ENCODE measurements around the gene PLAAT1.

Gene PLAAT1

GRCh38 chr3:193240850-193241706 lies at the start of gene PLAAT1:
PLAAT1 (plus strand) TSS chr3:193241222; CDS start chr3:193255651, 14,429 bp downstream.
- H3K4me3 ChIP-seq (ENCODE audit: low read depth, low read length) = peak within 1 kb of the TSS; percentile 52
- peak; percentile 7 for DNase-seq (ENCODE audit: low read depth)

GRCh38 chr3:193194371-193194770 lies 46.7 kb upstream of the PLAAT1 start:
- DNase-seq (ENCODE audit: low read depth) = no peak
- no peak overlapping the region for H3K4me3 ChIP-seq (ENCODE audit: low read depth, low read length)

GRCh38 chr3:193196746-193197145 lies 44.3 kb upstream of the PLAAT1 start:
- no peak for DNase-seq (ENCODE audit: low read depth)
- H3K4me3 ChIP-seq (ENCODE audit: low read depth, low read length) = no peak overlapping the region

- no peak for DNase-seq (ENCODE audit: low read depth)
- H3K4me3 ChIP-seq (ENCODE audit: low read depth, low read length) = no peak overlapping the region
These were observed 33.4 kb upstream of the PLAAT1 start for GRCh38 chr3:193207290-193208273.

- no peak overlapping the region for H3K4me3 ChIP-seq (ENCODE audit: low read depth, low read length)
- no peak for DNase-seq (ENCODE audit: low read depth)
These were observed 30.4 kb upstream of the PLAAT1 start for GRCh38 chr3:193210618-193211017.

GRCh38 chr3:193211173-193211572 lies 29.8 kb upstream of the PLAAT1 start:
- DNase-seq (ENCODE audit: low read depth) = no peak

GRCh38 chr3:193211984-193212383 lies 29.0 kb upstream of the PLAAT1 start:
- no peak overlapping the region for H3K4me3 ChIP-seq (ENCODE audit: low read depth, low read length)
- DNase-seq (ENCODE audit: low read depth) = no peak

More at GRCh38 chr3:193211173-193211572, 29.8 kb upstream of the PLAAT1 start:
- no peak overlapping the region for H3K4me3 ChIP-seq (ENCODE audit: low read depth, low read length)

GRCh38 chr3:193212844-193213243 lies 28.2 kb upstream of the PLAAT1 start:
- no peak for DNase-seq (ENCODE audit: low read depth)
- H3K4me3 ChIP-seq (ENCODE audit: low read depth, low read length) = no peak overlapping the region

GRCh38 chr3:193214445-193214844 lies 26.6 kb upstream of the PLAAT1 start:
- no peak for DNase-seq (ENCODE audit: low read depth)
- H3K4me3 ChIP-seq (ENCODE audit: low read depth, low read length) = no peak overlapping the region

- no peak overlapping the region for H3K4me3 ChIP-seq (ENCODE audit: low read depth, low read length)
- no peak for DNase-seq (ENCODE audit: low read depth)
These were observed 15.5 kb upstream of the PLAAT1 start for GRCh38 chr3:193225302-193226125.

GRCh38 chr3:193228206-193228605 lies 12.8 kb upstream of the PLAAT1 start:
- no peak overlapping the region for H3K4me3 ChIP-seq (ENCODE audit: low read depth, low read length)
- no peak for DNase-seq (ENCODE audit: low read depth)

GRCh38 chr3:193229851-193230420 lies 11.1 kb upstream of the PLAAT1 start:
- H3K4me3 ChIP-seq (ENCODE audit: low read depth, low read length) = no peak overlapping the region
- DNase-seq (ENCODE audit: low read depth) = no peak

- no peak overlapping the region for H3K4me3 ChIP-seq (ENCODE audit: low read depth, low read length)
- DNase-seq (ENCODE audit: low read depth) = no peak
These were observed 10.4 kb upstream of the PLAAT1 start for GRCh38 chr3:193230610-193231009.

GRCh38 chr3:193231201-193231600 lies 9.8 kb upstream of the PLAAT1 start:
- no peak overlapping the region for H3K4me3 ChIP-seq (ENCODE audit: low read depth, low read length)
- DNase-seq (ENCODE audit: low read depth) = no peak

GRCh38 chr3:193236599-193236998 lies 4.4 kb upstream of the PLAAT1 start:
- no peak overlapping the region for H3K4me3 ChIP-seq (ENCODE audit: low read depth, low read length)
- no peak for DNase-seq (ENCODE audit: low read depth)

- no peak overlapping the region for H3K4me3 ChIP-seq (ENCODE audit: low read depth, low read length)
- no peak for DNase-seq (ENCODE audit: low read depth)
These were observed 4.0 kb upstream of the PLAAT1 start for GRCh38 chr3:193237030-193237429.

- no peak for DNase-seq (ENCODE audit: low read depth)
- peak overlapping the region; percentile 52 for H3K4me3 ChIP-seq (ENCODE audit: low read depth, low read length)
These were observed 579 bp upstream of the PLAAT1 start for GRCh38 chr3:193240436-193240849.

- H3K4me3 ChIP-seq (ENCODE audit: low read depth, low read length) = peak overlapping the region; percentile 52
- DNase-seq (ENCODE audit: low read depth) = no peak
These were observed 694 bp downstream of the PLAAT1 start for GRCh38 chr3:193241716-193242115.

GRCh38 chr3:193243571-193243970 lies 2.5 kb downstream of the PLAAT1 start:
- no peak for DNase-seq (ENCODE audit: low read depth)
- no peak overlapping the region for H3K4me3 ChIP-seq (ENCODE audit: low read depth, low read length)

Data from skeletal muscle cell (primary cell).